Activated naive CD8-positive, alpha-beta T cell (primary cell): ENCODE data around the gene RAI2.
"Not testable (repeated sequence)": the region's sequence is repeated elsewhere in the genome, so short reads cannot be mapped to it uniquely, and the experiment has no call there.

ENCODE experiments used
- H3K27ac Mint-ChIP-seq: one replicate; pipeline ENCODE4 v1.8.0; 2021; ENCODE audit warnings: mixed read lengths
- H3K27me3 Mint-ChIP-seq: one replicate; pipeline ENCODE4 v1.8.0; 2021; ENCODE audit warnings: mixed read lengths
- H3K36me3 Mint-ChIP-seq: one replicate; pipeline ENCODE4 v1.8.0; 2021; ENCODE audit warnings: mixed read lengths
- H3K4me1 Mint-ChIP-seq: one replicate; pipeline ENCODE4 v1.8.0; 2021; ENCODE audit warnings: low read depth, mixed read lengths
- H3K4me3 Mint-ChIP-seq: one replicate; pipeline ENCODE4 v1.8.0; 2021; ENCODE audit warnings: mild to moderate bottlenecking, mixed read lengths
- H3K9me3 Mint-ChIP-seq: one replicate; pipeline ENCODE4 v1.8.0; 2021; ENCODE audit warnings: low read depth, mixed read lengths

Gene RAI2

DNA sequence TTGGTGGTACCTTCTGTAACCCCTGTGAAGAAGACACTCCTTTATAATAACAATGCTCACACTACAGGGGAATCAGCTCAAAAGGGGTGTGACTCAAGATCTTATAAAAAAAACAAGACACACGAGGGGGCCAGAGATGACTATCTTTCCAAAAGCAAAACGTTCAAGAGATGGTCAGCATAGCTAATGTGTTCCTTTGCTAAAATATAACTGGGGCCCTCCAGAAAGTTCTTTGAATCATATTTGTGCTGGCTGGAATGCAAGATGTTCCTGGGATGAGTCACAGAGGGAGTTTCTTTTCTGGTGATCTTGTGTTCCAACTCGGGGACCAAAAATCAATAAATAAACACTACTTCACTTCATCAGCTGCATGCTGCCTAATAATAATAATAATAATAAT lies 46.5 kb downstream of the RAI2 start:
- Mint-ChIP-seq H3K4me1 (no peaks in the 10 kb centered on the region), H3K27ac (no peak overlapping the region)

DNA sequence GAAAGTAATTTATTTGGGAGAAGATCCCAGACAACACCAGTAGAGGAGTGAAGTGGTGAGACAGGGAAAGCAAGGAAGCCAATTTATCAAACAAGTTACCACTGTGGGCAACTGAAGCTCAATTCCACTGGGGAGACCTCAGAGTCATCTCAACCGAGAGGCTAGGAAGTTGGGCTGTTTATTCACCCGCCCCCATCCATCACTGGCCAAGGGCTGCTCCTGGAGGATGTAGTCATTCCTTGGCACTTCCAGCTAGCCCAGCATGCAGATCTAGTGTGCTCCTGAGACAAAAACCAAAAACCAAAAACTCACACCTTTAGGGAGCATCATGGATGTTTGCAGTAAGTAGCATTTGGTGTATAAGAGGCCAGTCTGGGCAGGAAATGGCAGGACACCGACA lies 47.0 kb downstream of the RAI2 start:
- no peaks in the 10 kb centered on the region for H3K27me3 Mint-ChIP-seq
- no peaks in the 10 kb centered on the region for H3K9me3 Mint-ChIP-seq
- no peaks in the 10 kb centered on the region for H3K36me3 Mint-ChIP-seq
- H3K27ac Mint-ChIP-seq: no peak overlapping the region
- no peaks in the 10 kb centered on the region for H3K4me1 Mint-ChIP-seq
- no peak overlapping the region for H3K4me3 Mint-ChIP-seq

More for the DNA sequence above, 46.5 kb downstream of the RAI2 start:
- H3K4me3 Mint-ChIP-seq: no peak overlapping the region
- H3K9me3 Mint-ChIP-seq: no peaks in the 10 kb centered on the region
- no peaks in the 10 kb centered on the region for H3K36me3 Mint-ChIP-seq
- H3K27me3 Mint-ChIP-seq: no peaks in the 10 kb centered on the region

DNA sequence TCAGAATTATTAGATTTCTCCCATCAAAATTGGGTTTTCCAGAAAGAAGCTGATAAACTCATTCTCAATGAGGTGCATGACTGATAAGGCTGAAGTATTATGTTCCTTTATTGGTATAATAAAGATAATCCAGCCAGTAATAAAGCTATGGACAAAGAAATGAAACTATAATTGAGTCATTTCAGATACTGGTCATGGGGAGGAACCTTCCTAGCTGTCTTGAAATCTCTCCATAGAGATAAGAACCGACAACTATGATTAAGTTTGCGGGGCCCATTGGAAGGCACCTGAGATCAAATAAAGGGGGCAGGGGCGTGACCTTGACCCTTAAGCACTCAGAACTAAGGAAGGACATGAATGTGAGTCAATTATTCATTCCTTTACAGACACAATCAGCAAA lies 47.8 kb downstream of the RAI2 start:
- Mint-ChIP-seq H3K9me3 (no peaks in the 10 kb centered on the region), H3K27me3 (no peaks in the 10 kb centered on the region), H3K27ac (no peak overlapping the region), H3K36me3 (no peaks in the 10 kb centered on the region), H3K4me3 (no peak overlapping the region), H3K4me1 (no peaks in the 10 kb centered on the region)

DNA sequence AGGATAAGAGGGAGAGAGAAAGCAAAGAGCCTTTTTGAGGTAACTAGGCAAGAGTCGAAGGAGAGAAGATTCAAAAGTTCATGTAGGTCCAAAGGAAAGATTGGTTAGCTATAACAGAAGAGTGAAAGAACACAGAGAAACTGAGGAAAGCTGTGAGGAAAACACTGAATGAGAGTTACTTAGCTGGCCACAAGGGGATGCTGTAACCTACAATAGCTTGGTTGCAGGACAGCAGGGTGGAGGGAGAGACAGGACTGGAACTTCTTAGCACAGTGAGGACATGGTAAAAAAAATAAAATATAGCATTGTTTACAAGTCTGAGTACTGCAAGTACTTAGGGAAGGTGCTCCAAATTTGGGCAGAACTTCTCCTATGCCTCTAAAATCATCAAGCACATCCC lies 48.3 kb downstream of the RAI2 start:
- Mint-ChIP-seq H3K36me3 (no peaks in the 10 kb centered on the region), H3K9me3 (no peaks in the 10 kb centered on the region), H3K4me3 (no peak overlapping the region), H3K4me1 (no peaks in the 10 kb centered on the region), H3K27ac (no peak overlapping the region), H3K27me3 (no peaks in the 10 kb centered on the region)

DNA sequence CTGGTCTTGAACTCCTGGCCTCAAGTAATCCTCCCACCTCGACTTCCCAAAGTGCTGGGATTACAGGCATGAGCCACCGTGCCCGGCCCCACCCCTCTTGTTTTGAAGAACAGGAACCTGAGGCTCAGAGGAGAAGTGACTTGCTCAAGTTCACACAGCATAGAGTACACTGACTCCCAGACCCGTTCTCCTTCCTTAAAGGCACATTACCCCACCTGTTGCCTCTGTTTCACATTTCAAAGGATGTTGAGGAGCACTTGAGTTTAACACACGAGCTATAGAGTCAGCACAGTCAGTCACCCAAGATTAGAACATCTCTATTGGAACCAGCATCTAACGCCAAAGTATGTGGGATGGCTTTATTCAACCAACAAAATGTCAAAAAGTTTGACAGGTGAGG lies 51.1 kb downstream of the RAI2 start:
- Mint-ChIP-seq H3K36me3 (no peaks in the 10 kb centered on the region), H3K27ac (no peak overlapping the region), H3K27me3 (no peaks in the 10 kb centered on the region), H3K4me1 (no peaks in the 10 kb centered on the region), H3K4me3 (no peak overlapping the region), H3K9me3 (no peaks in the 10 kb centered on the region)

DNA sequence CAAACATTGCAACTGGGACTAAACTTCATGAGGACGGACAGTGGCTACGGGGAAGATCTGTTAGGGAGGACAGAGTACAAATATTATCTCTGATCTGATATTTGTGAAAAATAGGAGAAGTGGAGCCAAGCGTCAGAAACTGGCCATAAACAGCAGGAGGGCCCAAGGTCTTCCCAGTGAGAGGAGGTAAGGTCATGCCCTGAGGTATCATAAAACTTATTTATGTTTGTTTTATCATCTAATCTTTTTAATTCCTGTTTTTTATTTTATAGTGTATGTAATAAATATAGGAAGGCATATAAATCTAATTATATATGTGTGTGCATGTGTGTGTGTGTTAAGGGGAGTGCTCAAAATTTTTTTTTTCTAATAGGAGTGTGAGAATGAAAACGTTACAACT lies 51.8 kb downstream of the RAI2 start:
- Mint-ChIP-seq H3K36me3 (no peaks in the 10 kb centered on the region), H3K27ac (no peak overlapping the region), H3K9me3 (no peaks in the 10 kb centered on the region), H3K27me3 (no peaks in the 10 kb centered on the region), H3K4me1 (no peaks in the 10 kb centered on the region), H3K4me3 (no peak overlapping the region)

DNA sequence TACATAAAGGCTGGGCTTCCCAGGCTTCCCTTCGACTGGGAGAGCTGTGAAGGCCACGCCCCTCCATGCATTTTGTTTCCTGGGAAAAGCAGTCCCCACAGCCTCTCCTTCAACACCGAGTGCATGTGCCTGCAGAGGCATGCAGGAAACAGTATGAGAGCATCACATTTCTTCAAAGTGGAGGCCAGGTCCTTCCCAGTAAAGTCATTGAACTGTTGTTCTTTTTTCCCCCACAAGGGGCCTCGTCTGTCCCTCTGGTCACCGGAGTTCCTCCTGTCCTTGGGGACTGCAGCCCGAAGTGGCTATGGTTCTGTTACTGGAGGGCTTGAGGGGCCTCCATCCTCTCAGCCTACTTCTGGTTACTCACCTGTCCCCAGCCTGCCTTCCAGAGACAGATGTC lies 56.0 kb downstream of the RAI2 start:
- H3K4me3 Mint-ChIP-seq: no peak overlapping the region
- no peaks in the 10 kb centered on the region for H3K9me3 Mint-ChIP-seq
- H3K4me1 Mint-ChIP-seq: no peaks in the 10 kb centered on the region
- H3K36me3 Mint-ChIP-seq: no peaks in the 10 kb centered on the region
- H3K27me3 Mint-ChIP-seq: no peaks in the 10 kb centered on the region
- H3K27ac Mint-ChIP-seq: no peak overlapping the region

DNA sequence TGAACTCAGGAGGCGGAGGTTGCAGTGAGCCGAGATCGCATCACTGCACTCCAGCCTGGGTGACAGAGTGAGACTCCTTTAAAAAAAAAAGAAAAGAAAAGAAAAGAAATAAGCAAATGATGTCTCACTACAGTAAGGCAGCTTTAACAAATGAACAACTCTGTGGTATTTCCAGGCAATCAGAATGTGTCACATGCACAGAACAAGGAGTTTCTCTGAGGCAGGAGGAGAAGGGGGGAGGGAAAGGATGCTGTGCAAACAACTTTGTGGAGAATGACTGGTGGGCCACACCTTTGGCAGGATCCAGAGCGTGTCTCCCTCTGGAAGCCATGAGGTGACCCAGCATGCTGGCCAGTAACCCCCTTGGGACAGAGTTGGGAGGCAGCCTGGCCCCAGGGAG lies 57.6 kb downstream of the RAI2 start:
- no peak overlapping the region for H3K4me3 Mint-ChIP-seq
- no peaks in the 10 kb centered on the region for H3K4me1 Mint-ChIP-seq
- no peak overlapping the region for H3K27ac Mint-ChIP-seq
- H3K9me3 Mint-ChIP-seq: no peaks in the 10 kb centered on the region
- H3K27me3 Mint-ChIP-seq: no peaks in the 10 kb centered on the region
- no peaks in the 10 kb centered on the region for H3K36me3 Mint-ChIP-seq

DNA sequence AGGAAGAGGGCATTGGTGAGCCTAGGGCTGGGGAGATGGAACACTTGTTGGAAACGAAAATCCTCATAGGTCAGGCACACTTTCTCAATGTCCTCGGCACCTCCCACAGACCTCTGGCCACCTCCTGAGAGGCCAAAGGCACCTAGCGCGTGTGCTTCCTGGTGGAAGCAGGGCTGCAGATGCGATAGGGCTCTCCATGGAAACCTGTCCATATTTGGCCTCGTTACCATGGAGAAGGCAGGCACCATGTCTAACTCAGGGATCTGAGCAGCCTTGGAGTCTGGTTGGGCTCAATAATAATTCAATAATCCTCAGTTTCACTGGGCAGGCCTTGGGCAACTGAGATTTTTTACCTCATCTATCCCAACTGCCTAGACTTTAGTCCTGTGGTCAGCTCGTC lies 58.3 kb downstream of the RAI2 start:
- Mint-ChIP-seq H3K9me3 (no peaks in the 10 kb centered on the region), H3K27ac (no peak overlapping the region), H3K27me3 (no peaks in the 10 kb centered on the region), H3K4me1 (peaks cover 3% of the 10 kb centered on the region), H3K4me3 (no peak overlapping the region), H3K36me3 (no peaks in the 10 kb centered on the region)

DNA sequence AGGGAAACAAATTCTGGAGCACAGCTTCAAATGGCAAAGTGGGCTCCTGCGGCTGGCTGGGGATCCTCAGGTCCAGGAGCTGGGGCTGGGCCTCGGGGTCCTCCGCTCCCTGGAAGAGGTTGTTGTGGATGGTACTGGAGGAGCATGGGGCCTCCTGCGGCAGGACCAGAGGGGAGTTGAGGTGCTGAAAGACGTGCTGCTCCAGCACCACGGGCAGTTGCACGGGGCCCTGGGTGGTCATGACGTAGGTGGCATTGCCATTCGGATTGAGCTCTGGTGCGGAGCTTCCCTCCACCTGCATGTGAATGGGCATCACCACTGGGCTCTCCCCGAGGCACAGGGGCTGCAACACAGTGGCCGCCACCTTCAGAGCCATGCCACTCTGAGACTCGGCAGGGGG lies 59.7 kb downstream of the RAI2 start:
- Mint-ChIP-seq H3K4me3 (no peak overlapping the region), H3K36me3 (no peaks in the 10 kb centered on the region), H3K27me3 (no peaks in the 10 kb centered on the region), H3K9me3 (no peaks in the 10 kb centered on the region), H3K27ac (no peak overlapping the region), H3K4me1 (peaks cover 7% of the 10 kb centered on the region)

DNA sequence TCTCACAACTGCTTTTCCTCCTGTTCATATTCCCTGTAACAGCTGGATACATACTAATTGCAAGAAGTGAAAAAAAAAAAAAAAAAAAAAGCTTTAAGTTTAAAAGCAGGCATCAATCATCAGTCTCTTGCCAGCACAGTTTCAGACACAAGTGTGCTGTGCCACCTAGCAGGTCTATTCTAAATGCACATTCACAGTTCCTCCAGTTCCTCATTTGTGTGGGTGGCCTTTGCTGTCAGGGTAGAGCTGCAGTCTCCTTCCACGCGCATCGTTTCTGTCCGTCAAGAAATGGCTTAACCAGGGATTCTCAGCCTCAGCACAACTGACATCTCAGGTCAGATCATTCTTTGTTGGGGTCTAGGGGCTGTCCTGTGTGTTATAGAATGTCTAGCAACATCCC lies 62.2 kb downstream of the RAI2 start:
- no peak overlapping the region for H3K27ac Mint-ChIP-seq
- peaks cover 7% of the 10 kb centered on the region for H3K4me1 Mint-ChIP-seq
- no peak overlapping the region for H3K4me3 Mint-ChIP-seq
- H3K36me3 Mint-ChIP-seq: no peaks in the 10 kb centered on the region
- H3K27me3 Mint-ChIP-seq: no peaks in the 10 kb centered on the region
- H3K9me3 Mint-ChIP-seq: no peaks in the 10 kb centered on the region

DNA sequence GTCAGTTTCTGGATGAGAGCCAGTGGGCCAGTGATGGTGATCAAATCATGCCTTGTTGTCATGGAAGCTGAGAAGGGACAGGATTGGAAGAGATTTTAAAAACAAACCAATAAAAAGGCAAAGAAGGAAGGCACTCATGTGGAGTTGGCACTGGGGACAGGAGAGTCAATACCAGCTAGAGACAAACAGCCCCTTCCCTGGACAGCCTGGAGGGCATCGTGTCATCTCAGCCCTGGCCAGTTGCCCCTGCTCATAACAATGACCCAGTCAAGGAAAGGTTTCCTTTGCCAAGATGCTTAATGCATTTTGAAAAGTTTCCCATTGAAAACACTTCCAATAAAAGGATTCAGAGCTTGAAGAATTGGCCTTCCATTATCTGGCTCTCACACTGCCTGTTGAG lies 68.3 kb downstream of the RAI2 start:
- no peak overlapping the region for H3K4me3 Mint-ChIP-seq
- no peak overlapping the region for H3K27ac Mint-ChIP-seq
- no peaks in the 10 kb centered on the region for H3K9me3 Mint-ChIP-seq

DNA sequence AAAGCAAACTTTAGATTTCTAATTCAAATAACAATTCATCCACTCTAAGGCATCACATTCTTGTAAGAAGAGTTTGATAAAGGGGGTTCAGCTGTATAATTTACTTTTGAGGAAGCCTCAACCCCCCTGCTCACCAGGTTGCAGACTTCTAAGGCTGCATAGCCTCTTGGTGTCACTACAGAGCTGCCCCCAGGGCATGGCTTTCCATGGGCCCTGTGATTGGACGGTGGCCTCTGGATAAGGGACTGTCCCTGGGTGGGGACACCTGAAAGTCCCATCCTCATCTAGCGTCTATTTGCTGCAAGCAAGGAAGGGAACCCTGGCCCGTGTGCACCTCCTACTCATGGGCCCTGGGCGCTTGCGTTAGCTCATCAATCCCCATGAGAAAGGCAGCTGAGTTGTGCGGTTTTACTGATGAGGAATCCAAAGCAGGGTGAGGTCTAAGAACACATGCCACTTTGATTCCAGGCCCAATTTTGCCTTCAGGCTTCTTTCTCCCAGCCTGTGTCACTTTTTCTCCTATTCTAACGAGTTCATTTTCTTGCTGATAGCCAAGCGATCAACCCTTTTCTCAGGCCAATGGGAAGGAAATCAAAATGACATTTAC lies 72.0 kb downstream of the RAI2 start:
- H3K27ac Mint-ChIP-seq: no peak overlapping the region
- no peaks in the 10 kb centered on the region for H3K9me3 Mint-ChIP-seq
- H3K36me3 Mint-ChIP-seq: no peaks in the 10 kb centered on the region
- H3K4me1 Mint-ChIP-seq: peaks cover 15% of the 10 kb centered on the region
- no peaks in the 10 kb centered on the region for H3K27me3 Mint-ChIP-seq
- no peak overlapping the region for H3K4me3 Mint-ChIP-seq

More for the DNA sequence above, 68.3 kb downstream of the RAI2 start:
- Mint-ChIP-seq H3K4me1 (peaks cover 12% of the 10 kb centered on the region), H3K36me3 (no peaks in the 10 kb centered on the region), H3K27me3 (no peaks in the 10 kb centered on the region)

DNA sequence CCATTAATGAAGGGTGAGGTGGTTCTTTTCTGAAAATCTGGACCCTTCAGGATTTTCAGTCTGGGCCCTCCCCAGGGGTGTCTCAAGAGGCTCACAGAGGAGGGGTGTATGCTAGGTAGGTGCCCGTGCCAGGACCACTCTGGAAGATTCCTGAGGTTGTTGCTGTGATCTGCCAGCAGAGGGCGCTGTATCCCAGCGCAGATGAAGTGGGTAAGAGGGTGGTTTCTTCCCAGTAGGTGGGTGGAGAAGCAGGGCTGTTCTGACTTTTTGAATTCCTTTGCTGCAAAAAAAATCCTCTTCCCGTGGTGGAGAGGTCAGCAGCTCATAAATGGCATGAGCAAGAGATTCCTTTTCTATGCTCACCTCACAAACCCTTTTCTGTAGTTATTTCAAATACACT lies 72.7 kb downstream of the RAI2 start:
- H3K36me3 Mint-ChIP-seq: no peaks in the 10 kb centered on the region
- no peaks in the 10 kb centered on the region for H3K9me3 Mint-ChIP-seq
- no peaks in the 10 kb centered on the region for H3K27me3 Mint-ChIP-seq
- no peak overlapping the region for H3K4me3 Mint-ChIP-seq
- H3K4me1 Mint-ChIP-seq: peaks cover 15% of the 10 kb centered on the region
- H3K27ac Mint-ChIP-seq: no peak overlapping the region

DNA sequence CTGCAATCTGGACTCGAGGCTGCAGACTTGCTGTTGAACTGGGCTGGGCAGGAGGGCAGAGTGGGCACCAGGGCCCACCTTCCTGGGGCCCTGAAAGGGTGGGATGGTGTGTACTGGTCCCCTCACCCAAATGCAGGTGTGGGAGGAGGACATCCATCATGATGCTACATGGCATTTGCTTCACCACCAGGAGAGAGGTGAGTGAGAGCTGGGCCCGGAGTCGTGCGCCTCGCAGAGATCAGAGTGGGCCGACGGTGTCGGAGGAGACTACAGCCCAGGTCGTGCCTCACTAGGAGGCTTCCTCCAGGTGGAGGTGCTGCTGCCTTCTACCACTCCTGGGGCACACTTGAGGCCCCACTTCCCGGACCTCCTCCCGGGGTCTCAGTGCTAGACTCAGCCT lies 73.5 kb downstream of the RAI2 start:
- H3K4me1 Mint-ChIP-seq: peaks cover 15% of the 10 kb centered on the region
- H3K4me3 Mint-ChIP-seq: no peak overlapping the region
- H3K27ac Mint-ChIP-seq: no peak overlapping the region
- H3K9me3 Mint-ChIP-seq: no peaks in the 10 kb centered on the region
- H3K27me3 Mint-ChIP-seq: no peaks in the 10 kb centered on the region
- H3K36me3 Mint-ChIP-seq: no peaks in the 10 kb centered on the region

DNA sequence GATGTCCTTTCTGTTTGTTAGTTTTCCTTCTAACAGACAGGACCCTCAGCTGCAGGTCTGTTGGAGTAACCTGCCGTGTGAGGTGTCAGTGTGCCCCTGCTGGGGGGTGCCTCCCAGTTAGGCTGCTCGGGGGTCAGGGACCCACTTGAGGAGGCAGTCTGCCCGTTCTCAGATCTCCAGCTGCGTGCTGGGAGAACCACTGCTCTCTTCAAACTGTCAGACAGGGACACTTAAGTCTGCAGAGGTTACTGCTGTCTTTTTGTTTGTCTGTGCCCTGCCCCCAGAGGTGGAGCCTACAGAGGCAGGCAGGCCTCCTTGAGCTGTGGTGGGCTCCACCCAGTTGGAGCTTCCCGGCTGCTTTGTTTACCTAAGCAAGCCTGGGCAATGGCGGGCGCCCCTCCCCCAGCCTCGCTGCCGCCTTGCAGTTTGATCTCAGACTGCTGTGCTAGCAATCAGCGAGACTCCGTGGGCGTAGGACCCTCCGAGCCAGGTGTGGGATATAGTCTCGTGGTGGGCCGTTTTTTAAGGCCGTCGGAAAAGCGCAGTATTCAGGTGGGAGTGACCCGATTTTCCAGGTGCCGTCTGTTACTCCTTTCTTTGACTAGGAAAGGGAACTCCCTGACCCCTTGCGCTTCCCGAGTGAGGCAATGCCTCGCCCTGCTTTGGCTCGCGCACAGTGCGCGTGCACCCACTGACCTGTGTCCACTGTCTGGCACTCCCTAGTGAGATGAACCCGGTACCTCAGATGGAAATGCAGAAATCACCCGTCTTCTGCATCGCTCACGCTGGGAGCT lies 74.3 kb downstream of the RAI2 start:
- H3K4me3 Mint-ChIP-seq, H3K27ac Mint-ChIP-seq, H3K36me3 Mint-ChIP-seq: not testable (repeated sequence)

More for the DNA sequence above, 74.3 kb downstream of the RAI2 start:
- H3K27me3 Mint-ChIP-seq, H3K9me3 Mint-ChIP-seq: not testable (repeated sequence)
- H3K4me1 Mint-ChIP-seq: peaks cover 15% of the 10 kb centered on the region
